ENCODE measurements around the gene PLD3.
"Not testable (repeated sequence)": the region's sequence is repeated elsewhere in the genome, so short reads cannot be mapped to it uniquely, and the experiment has no call there.

The PLD3 gene

DNA sequence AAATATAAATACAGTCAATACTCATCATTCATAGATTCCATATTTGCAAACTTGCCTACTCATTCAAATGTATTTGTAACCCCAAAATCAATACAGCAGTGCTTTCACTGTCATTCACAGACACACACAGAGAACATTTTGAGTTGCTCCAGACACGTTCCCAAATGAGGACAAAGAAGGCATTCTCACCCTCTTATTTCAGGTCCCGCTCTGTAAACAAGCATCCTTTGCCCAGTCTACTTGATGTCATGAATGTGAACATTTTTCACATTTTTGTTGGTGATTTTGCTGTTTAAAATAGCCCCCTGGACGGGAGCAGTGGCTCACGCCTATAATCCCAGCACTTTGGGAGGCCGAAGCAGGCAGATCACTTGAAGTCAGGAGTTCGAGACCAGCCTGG is 15.8 kb upstream of the PLD3 start:
- TF ChIP-seq, protein P1, sequence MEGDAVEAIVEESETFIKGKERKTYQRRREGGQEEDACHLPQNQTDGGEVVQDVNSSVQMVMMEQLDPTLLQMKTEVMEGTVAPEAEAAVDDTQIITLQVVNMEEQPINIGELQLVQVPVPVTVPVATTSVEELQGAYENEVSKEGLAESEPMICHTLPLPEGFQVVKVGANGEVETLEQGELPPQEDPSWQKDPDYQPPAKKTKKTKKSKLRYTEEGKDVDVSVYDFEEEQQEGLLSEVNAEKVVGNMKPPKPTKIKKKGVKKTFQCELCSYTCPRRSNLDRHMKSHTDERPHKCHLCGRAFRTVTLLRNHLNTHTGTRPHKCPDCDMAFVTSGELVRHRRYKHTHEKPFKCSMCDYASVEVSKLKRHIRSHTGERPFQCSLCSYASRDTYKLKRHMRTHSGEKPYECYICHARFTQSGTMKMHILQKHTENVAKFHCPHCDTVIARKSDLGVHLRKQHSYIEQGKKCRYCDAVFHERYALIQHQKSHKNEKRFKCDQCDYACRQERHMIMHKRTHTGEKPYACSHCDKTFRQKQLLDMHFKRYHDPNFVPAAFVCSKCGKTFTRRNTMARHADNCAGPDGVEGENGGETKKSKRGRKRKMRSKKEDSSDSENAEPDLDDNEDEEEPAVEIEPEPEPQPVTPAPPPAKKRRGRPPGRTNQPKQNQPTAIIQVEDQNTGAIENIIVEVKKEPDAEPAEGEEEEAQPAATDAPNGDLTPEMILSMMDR (IDR thresholded peaks at IDR 0.05; ENCODE audit: borderline replicate concordance, insufficient read depth, low read depth, low read length): no peak
- H3K4me3 ChIP-seq (ENCODE audit: low read depth, low read length): no peak overlapping the region

- not testable (repeated sequence) for H3K4me3 ChIP-seq (ENCODE audit: low read depth, low read length)
Measured at GRCh38 chr19:40333083-40333482, 15.4 kb upstream of the PLD3 start.

DNA sequence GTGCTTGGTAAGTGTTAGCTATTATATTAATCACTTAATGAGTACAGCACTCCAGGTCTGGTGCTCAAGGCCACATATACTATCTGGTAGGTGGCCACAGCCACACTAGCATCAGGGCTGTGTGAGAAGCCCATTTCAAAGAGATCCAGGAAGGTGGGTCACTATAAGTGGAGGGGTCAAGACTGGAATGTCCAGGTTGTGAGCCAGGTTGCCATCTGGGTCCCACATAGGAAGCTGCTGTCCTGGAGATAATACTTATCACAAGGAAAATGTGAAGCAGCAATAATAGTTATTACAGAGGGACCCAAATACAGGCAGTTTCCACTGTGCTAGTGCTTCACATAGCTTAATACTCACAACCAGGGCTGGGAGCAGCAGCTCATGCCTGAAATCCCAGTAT is 13.4 kb upstream of the PLD3 start:
- no peak overlapping the region for H3K4me3 ChIP-seq (ENCODE audit: low read depth, low read length)
- TF ChIP-seq, protein P1 (IDR thresholded peaks at IDR 0.05; ENCODE audit: borderline replicate concordance, insufficient read depth, low read depth, low read length): no peak

DNA sequence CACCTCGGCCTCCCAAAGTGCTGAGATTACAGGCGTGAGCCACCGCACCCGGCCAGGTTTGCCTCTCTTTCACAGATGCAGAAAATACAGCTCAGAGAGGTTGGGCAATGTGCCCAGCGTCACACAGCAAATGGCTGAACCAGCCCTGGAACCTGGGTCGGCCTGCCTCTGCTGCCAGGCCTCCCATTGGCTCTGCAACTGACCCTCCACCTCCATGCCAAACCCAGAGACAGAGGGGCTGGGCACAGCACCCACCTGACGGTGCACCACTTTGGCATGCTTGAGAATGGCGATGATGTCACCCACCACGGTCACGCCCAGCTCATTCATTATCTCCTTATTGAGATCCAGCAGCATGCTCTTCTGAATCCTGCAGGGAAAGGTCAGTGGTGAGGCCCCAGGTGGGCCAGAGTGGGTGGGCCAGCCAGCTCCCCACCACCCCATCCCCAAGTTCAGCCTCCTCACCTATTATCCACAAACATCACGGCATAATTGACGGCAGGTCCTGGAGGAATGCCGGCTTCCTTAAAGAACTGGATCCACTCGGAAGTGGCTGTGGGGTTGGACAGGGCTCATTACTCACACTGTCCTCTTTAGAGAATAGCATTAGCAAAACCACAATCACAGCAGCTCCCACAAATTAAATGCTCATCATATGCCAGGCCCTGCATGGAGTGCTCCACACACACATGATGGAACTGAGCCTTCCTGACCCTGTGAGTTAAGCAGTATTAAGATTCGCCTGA is 12.5 kb upstream of the PLD3 start:
- no peak overlapping the region for H3K4me3 ChIP-seq (ENCODE audit: low read depth, low read length)
- TF ChIP-seq, protein P1 (IDR thresholded peaks at IDR 0.05; ENCODE audit: borderline replicate concordance, insufficient read depth, low read depth, low read length): no peak

DNA sequence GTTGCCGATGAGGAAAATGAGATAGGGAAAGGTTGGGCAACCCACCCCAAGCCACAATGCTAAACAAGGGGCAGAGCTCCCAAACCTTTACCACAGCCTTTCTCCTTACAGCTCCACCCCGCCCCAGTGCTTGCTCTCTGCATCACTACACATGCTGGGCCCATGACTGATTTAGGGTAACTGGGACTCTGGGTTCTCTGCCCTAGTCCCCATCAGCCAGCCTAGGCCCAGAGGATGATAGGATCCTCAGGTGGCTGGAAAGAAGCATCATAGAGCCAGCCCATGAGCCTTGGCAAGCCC is 11.9 kb upstream of the PLD3 start:
- TF ChIP-seq, protein P1 (IDR thresholded peaks at IDR 0.05; ENCODE audit: borderline replicate concordance, insufficient read depth, low read depth, low read length): no peak
- H3K4me3 ChIP-seq (ENCODE audit: low read depth, low read length): no peak overlapping the region

- TF ChIP-seq, protein P1 (IDR thresholded peaks at IDR 0.05; ENCODE audit: borderline replicate concordance, insufficient read depth, low read depth, low read length): no peak
- no peak overlapping the region for H3K4me3 ChIP-seq (ENCODE audit: low read depth, low read length)
Measured at GRCh38 chr19:40337107-40337506, 11.4 kb upstream of the PLD3 start.

GRCh38 chr19:40337594-40337993 is 10.9 kb upstream of the PLD3 start:
- TF ChIP-seq, protein P1 (IDR thresholded peaks at IDR 0.05; ENCODE audit: borderline replicate concordance, insufficient read depth, low read depth, low read length): no peak
- no peak overlapping the region for H3K4me3 ChIP-seq (ENCODE audit: low read depth, low read length)

All from GM12875 (cell line).